Measurements from ENCODE around the gene TMEM161B. TPM values are rescaled to one million over a fixed set of nuclear protein-coding genes. Genes with fewer than 3 reads are reported as not detected.

TMEM161B gene
- total RNA-seq, 1 donor from 2014 or later = 21.1 TPM

- no peak for TF ChIP-seq CTCF (IDR thresholded peaks at IDR 0.05; ENCODE audit: unreplicated experiment)
- Mint-ChIP-seq H3K9me3 (ENCODE audit: low read depth) (no peaks in the 10 kb centered on the region), H3K27ac (no peak overlapping the region), H3K4me3 (ENCODE audit: low read depth) (no peak overlapping the region), H3K36me3 (ENCODE audit: insufficient read depth) (peaks cover 3% of the 10 kb centered on the region), H3K27me3 (no peaks in the 10 kb centered on the region), H3K4me1 (ENCODE audit: low read depth) (peaks cover 2% of the 10 kb centered on the region)
- DNase-seq (ENCODE audit: low spot score, unreplicated experiment) = no peak
Observed at GRCh38 chr5:88251048-88251711, 17.5 kb downstream of the TMEM161B start.

GRCh38 chr5:88250010-88250409 is 18.6 kb downstream of the TMEM161B start:
- Mint-ChIP-seq H3K9me3 (ENCODE audit: low read depth) (no peaks in the 10 kb centered on the region), H3K4me3 (ENCODE audit: low read depth) (no peak overlapping the region), H3K4me1 (ENCODE audit: low read depth) (peaks cover 9% of the 10 kb centered on the region), H3K36me3 (ENCODE audit: insufficient read depth) (peaks cover 3% of the 10 kb centered on the region), H3K27ac (no peak overlapping the region), H3K27me3 (no peaks in the 10 kb centered on the region)
- TF ChIP-seq CTCF (IDR thresholded peaks at IDR 0.05; ENCODE audit: unreplicated experiment) = no peak
- no peak for DNase-seq (ENCODE audit: low spot score, unreplicated experiment)

GRCh38 chr5:88248743-88249540 is 19.7 kb downstream of the TMEM161B start:
- Mint-ChIP-seq H3K9me3 (ENCODE audit: low read depth) (no peaks in the 10 kb centered on the region), H3K27ac (no peak overlapping the region), H3K4me3 (ENCODE audit: low read depth) (no peak overlapping the region), H3K27me3 (no peaks in the 10 kb centered on the region), H3K36me3 (ENCODE audit: insufficient read depth) (peaks cover 3% of the 10 kb centered on the region), H3K4me1 (ENCODE audit: low read depth) (peaks cover 17% of the 10 kb centered on the region)
- TF ChIP-seq CTCF (IDR thresholded peaks at IDR 0.05; ENCODE audit: unreplicated experiment) = no peak
- no peak for DNase-seq (ENCODE audit: low spot score, unreplicated experiment)

GRCh38 chr5:88248094-88248493 is 20.6 kb downstream of the TMEM161B start:
- Mint-ChIP-seq H3K27me3 (no peaks in the 10 kb centered on the region), H3K4me1 (ENCODE audit: low read depth) (peaks cover 21% of the 10 kb centered on the region), H3K9me3 (ENCODE audit: low read depth) (no peaks in the 10 kb centered on the region), H3K27ac (no peak overlapping the region), H3K4me3 (ENCODE audit: low read depth) (no peak overlapping the region), H3K36me3 (ENCODE audit: insufficient read depth) (peaks cover 3% of the 10 kb centered on the region)
- TF ChIP-seq CTCF (IDR thresholded peaks at IDR 0.05; ENCODE audit: unreplicated experiment) = no peak
- DNase-seq (ENCODE audit: low spot score, unreplicated experiment) = no peak

DNA sequence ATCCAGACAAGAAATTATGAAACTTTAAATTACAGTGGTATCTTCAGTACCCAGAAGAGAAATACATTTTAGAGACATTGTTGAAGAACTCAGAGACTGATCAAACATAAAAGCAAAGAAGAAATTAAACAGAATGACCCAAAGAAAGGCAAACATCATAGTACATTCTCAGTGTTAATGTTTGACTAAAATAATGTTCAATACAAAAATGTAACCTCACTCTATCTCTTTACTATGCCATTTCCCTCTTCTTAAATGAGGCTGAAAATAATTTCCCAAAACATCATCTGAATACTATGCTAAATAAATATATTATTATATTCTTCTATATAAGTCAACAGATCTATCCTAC is 22.8 kb downstream of the TMEM161B start:
- Mint-ChIP-seq H3K36me3 (ENCODE audit: insufficient read depth) (peaks cover 2% of the 10 kb centered on the region), H3K9me3 (ENCODE audit: low read depth) (no peaks in the 10 kb centered on the region), H3K4me3 (ENCODE audit: low read depth) (no peak overlapping the region), H3K4me1 (ENCODE audit: low read depth) (peaks cover 21% of the 10 kb centered on the region), H3K27ac (no peak overlapping the region), H3K27me3 (no peaks in the 10 kb centered on the region)
- no peak for TF ChIP-seq CTCF (IDR thresholded peaks at IDR 0.05; ENCODE audit: unreplicated experiment)
- DNase-seq (ENCODE audit: low spot score, unreplicated experiment) = no peak

Data from progenitor cell of endocrine pancreas (in vitro differentiated cells).